GM18526 (cell line): ENCODE results near the gene GDPD4.

Source experiments
- POLR2A ChIP-seq: IDR thresholded peaks from 3 replicates; pipeline ENCODE4 v1.6.1; 2011; ENCODE audit not compliant: insufficient read length; ENCODE audit errors: extremely low read depth

GDPD4 gene

DNA sequence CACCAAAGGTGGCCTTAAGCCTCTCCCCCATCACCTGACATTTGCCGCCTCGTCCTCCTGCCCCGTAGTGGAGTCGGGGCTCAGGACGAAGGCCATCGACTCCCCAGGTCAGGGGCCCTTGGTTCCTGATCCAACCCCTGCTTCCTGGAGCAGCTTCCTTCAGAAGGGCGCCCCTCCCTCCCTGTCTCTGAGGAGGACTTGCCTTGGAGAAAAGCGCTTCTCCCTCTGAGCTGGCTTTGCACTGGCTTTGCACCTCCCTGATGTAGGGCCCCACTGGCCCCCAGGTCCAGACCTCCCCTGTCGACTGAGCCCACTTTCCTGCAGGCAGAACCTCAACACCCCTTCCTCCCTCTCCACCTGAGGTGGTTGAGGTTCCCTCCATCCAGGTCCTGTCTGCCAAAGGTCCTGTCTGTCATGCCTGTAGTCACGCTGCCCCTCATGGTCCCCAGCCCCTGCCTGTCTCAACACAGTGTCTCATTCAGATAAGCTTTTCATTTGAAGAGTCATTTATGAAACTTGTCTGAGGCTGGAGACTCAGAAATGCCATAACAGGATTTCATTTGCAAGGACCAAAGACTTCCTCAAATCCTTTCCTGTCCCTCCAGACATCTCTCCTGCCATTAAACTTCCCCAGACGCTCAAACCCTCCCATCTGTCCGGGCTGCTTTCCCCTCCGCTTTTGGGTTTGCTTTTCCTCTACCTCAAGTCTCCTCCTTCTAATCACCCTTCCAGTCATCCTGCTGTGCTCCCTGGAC lies 95.0 kb downstream of the GDPD4 start:
- TF ChIP-seq POLR2A, result no peak

DNA sequence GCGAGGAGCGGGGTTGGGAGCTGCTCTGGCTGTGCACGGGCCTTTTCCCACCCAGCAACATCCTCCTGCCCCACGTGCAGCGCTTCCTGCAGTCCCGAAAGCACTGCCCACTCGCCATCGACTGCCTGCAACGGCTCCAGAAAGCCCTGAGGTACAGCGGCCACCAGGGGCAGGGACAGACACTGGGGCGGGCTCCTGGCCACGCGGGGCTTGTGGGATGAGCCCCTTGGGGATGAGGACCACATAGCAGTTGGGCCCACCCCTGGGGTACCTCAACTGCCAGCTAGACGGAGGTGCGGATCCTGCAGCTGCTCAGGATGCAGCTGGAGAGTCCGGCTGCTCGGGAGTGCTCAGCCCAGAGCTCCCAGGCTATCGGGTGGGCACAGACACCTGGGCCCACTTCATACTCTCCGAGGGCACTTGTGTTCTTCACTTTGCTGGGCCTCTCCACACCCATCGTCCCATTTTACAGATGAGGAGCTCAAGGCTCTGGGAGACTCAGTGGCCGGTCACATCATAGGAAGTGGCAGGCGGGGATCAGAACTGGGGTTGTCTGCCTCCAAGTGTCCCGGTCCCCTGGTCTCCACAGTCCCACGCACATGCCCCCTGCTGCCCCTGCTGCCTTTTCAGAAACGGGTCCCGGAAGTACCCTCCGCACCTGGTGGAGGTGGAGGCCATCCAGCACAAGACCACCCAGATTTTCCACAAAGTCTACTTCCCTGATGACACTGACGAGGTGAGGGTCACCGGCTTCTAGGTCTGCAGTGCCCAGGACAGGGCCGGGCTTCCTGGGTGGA lies 95.8 kb downstream of the GDPD4 start:
- no peak for TF ChIP-seq POLR2A

DNA sequence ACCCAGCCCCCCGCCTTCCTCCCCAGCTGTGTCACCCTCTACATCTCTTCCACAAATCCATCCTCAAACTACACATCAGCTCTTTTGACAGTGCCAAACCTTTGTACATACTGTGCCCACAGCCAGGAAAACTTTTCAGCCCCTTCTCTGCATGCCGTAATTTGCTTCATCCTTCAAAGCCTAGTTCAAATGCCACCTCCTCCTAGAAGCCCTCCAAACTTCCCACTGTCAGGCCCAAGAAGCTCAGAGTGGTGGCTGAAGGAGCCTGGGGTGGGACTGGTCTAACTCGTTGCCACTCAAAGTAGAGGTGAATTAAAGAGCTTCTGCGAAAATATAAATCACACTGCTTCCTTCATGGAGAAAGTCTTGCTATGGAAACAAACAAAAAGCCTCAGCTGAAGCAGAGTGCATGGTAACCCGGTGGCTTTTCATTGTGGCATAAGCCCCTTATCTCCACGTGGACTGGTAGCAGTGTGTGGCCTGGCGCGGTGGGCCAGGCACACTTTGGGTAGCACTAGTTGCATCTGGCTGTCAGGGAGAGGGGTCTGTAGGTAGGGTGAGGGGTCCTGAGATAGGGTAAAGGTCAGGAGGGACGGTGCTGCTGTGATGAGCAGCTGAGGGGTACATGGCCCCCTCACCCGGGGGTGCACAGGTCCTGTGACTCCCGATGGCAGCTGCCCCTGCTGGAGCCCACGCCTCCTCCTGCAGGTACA lies 96.6 kb downstream of the GDPD4 start:
- TF ChIP-seq POLR2A, result no peak

DNA sequence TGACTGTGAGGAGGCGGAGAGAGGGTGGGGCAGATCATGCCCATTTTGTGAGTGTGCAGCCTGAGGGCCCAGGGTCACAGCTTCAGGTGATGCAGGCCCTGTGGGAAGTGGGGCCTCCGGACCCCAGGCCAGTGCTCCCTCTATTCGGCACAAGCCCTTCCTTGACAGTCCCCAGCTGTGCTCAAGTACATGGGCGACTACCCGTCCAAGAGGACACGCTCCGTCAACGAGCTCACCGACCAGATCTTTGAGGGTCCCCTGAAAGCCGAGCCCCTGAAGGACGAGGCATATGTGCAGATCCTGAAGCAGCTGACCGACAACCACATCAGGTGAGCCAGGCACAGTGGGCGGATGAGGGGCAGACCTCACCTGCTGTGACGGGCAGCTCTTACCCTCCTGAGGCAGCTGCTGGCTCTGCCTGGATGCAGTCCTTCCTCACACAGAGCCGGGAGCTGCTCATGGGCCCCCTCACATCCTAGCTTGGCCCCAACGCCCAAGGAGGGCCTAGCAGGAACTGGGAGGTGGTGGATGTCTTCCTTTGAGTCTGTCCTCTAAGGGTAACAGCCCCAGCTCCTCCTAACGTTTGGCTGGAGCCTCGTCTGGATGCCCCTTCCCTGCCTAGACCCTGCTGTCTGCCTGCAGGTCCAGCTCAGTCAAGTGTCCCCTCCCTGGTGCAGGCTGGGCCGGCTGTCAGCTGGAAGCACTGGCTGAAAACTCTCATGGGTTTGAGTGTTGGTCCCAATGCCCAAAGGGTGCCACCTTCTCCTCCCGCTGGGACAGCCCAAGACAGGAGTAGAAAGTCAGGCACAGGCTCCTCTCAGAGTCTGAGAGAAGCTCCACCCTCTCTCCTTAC lies 97.4 kb downstream of the GDPD4 start:
- TF ChIP-seq POLR2A, result no peak

DNA sequence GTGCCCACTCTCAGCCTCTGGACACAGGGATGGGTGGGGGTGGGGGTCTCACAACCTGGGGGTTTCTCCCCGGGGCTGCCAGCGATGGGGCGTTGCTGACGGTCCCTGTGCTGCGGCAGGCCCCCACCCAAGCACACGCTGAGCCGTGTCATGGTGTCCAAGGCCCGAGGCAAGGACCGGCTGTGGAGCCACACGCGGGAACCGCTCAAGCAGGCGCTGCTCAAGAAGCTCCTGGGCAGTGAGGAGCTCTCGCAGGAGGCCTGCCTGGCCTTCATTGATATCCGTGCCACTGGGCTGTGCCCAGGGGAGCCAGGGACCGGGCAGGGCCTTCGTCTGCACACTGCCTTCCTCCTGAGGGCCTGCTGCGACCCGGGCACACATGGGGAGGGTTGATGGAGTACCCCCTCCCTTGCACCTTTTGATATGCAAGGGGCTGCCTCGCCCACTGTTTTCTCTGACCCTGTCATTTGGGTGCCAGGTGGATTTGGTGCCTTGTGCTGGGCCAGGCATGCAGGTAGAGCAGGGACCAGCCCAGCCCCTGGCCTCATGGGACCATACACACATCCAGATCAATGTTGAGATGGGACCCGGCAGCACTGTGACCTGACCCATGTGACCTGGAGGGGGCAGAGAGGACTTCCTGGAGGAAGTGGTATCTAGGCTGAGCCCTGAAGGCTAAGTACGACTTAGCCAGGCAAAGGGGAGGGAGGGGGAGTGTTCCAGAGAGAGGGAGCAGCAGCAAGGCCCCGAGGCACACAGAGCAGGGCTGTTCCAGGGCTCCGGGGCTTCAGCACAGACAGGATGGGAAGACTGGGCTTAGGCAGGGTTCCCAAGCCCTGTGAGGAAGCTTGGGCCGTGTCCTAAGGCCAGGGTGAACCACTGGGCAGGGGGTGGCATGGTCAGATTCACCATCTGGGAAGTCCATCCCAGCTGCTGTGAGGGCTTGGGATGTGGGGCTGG lies 98.3 kb downstream of the GDPD4 start:
- no peak for TF ChIP-seq POLR2A

DNA sequence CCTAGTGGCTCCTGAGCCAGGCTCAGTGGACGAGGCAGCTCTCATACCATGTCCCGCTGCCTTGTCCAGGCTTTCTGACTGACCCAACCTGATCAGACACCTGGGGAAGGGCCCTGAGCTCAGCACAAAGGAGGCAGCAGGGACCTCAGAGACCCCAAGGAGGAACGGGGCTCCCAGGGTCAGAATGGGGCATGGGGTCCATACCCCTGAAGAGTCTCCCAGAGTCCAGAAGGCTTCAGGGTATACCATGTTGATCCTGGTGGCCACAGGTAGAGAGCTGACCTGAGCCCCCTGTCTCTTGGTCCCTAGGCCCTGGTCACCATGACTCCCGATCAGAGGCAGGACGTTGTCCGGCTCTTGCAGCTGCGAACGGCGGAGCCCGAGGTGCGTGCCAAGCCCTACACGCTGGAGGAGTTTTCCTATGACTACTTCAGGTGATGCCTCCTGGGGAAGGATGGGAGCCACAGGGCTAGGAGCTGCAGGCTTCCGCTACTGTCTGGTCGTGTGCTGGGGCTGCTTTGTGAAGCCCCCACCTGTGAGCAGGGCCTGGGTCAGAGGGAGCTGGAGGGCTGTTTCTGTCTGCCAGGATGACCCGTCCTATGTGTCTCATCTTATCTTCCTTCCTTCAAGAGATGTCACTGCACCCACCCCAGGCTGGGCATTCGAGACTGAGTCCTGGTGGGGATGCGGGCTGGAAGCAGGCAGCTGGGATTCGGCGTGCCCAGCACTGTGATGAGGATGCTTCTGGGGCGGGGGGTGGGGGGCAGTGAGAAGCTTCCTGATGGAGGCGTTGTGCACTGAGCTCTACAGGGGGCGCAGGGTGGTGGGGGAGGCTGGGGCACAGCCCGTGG lies 99.3 kb downstream of the GDPD4 start:
- TF ChIP-seq POLR2A, result no peak

DNA sequence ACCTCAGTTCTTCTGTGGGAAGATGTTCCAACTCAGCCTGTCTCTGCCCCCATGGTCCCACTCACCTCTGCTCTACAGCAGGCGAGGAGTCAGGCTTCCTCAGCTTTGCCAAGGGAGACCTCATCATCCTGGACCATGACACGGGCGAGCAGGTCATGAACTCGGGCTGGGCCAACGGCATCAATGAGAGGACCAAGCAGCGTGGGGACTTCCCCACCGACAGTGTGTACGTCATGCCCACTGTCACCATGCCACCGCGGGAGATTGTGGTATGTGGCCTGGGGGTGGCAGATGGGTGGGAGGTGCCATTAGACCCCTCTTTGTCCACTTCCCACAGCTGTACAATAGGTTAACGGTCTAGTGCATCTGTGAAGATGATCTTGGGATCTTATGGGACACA lies 100.1 kb downstream of the GDPD4 start:
- no peak for TF ChIP-seq POLR2A

DNA sequence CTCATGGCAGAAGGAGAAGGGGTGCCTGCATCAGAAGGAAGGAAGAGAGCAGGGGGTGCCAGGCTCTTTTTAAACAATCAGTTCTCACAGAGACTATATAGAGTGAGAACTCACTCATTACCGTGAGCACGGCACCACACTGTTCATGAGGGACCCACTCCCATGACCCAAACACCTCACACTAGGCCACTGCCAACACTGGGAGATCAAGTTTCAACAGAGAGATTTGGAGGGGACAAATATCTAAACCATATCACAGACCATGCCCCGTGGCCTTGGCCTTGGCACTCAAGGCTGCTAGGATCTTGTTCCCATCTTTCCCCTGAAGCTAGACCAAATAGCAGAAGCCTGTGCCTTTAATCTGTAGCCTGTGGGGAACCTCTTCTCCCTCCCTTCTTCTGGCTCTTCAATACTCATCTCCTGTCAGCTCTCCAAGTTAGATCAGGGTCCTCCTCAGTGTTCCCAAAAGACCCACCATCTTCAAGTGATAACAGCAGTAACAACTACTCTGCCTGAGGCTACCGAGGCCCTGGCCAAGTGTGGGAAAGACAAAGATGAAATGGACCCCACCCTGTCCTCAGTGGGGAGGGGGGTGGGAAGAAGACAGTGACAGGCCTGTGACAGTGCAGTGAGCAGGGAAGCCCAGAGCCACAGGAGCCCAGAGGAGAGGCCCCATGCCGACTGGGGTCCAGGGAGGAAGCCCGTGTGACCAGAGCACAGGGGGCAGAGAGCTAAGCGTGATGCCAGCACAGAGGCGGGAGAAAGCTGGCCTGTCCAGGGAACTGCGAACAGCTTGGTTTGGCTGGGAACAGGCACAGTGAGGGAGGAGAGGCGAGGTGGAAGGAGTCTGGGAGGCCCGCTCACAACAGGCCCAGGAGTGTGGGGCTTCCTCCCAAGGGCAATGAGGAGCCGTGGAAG lies 100.9 kb downstream of the GDPD4 start:
- no peak for TF ChIP-seq POLR2A

DNA sequence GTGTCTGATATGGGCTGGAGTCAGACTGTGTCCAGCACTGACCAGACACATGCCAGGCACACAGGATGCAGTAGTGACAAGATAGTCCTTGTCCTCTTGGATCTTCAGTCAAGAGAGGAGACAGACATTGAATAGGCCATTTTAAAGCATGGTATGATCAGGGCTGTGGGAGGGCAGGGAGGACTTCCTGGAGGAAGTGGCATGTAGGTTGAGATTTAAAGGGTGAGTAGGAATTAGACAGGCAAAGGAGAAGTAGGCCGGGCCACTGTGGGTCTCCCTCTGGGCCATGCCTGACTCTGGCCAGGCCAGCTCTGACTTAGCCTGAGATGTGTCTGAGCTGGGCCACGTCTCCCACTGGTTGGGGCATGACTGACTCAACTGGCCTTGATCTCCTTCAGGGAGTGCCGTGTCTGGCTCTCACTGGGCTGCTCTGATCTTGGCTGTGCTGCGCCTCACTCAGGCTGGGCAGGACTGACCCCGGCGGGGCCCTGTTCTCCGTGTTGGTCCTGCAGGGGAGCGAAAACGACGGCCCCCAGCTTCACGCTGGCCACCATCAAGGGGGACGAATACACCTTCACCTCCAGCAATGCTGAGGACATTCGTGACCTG lies 102.2 kb downstream of the GDPD4 start:
- TF ChIP-seq POLR2A, result no peak

DNA sequence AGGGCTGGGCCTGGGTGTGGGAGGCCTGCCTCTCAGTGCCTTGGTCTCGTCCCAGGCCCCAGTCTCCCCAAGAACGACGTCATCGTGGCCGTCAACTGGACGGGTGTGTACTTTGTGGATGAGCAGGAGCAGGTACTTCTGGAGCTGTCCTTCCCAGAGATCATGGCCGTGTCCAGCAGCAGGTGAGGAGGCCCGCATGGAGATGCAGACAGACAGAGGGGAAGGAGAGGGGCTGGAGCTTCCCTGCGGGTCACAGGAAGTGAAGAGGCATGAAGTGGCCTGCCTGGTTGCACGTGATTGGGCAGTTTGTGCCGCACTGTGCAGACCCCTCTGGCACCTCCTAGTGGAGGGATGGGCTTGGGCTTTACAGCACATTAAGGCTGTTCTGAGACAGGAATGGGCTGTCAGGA lies 103.0 kb downstream of the GDPD4 start:
- no peak for TF ChIP-seq POLR2A

DNA sequence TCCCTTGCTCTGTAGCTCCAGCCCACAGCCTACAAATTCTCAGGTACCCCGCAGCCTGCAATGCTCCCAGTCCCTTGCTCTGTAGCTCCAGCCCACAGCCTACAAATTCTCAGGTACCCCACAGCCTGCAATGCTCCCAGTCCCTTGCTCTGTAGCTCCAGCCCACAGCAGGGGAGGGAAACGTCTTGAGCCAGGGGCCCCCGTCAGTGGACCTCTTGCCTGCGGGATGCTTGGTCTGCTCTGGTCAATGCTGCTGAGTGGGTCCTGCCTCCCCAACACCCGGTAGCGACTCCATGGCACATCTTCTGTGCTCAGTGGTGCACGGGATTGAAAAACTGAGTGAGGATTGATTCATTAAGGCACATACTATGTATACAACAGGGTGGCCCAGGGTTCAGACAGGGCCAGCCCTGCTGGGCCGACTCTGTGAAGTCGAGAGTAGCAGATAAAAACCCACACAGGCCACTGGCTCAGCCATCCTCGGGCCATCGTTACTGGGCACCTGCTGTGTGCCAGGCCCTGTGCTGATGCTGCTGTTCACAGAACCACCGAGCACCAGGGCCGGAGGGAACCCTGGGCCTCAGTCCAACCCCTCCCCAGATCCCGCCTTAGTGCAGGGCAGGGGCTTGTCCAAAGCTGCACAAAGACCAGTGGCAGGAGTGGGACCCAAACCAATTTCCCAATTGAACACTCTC lies 103.7 kb downstream of the GDPD4 start:
- TF ChIP-seq POLR2A, result no peak
